ENCODE measurements around the gene MAGEA12. TPM values are rescaled to one million over a fixed set of nuclear protein-coding genes. Genes with fewer than 3 reads are reported as not detected.
"Not testable (repeated sequence)": the region's sequence is repeated elsewhere in the genome, so short reads cannot be mapped to it uniquely, and the experiment has no call there.

The MAGEA12 gene
- total and polyA plus RNA-seq, 4 experiments from 2014 or later: not detected

DNA sequence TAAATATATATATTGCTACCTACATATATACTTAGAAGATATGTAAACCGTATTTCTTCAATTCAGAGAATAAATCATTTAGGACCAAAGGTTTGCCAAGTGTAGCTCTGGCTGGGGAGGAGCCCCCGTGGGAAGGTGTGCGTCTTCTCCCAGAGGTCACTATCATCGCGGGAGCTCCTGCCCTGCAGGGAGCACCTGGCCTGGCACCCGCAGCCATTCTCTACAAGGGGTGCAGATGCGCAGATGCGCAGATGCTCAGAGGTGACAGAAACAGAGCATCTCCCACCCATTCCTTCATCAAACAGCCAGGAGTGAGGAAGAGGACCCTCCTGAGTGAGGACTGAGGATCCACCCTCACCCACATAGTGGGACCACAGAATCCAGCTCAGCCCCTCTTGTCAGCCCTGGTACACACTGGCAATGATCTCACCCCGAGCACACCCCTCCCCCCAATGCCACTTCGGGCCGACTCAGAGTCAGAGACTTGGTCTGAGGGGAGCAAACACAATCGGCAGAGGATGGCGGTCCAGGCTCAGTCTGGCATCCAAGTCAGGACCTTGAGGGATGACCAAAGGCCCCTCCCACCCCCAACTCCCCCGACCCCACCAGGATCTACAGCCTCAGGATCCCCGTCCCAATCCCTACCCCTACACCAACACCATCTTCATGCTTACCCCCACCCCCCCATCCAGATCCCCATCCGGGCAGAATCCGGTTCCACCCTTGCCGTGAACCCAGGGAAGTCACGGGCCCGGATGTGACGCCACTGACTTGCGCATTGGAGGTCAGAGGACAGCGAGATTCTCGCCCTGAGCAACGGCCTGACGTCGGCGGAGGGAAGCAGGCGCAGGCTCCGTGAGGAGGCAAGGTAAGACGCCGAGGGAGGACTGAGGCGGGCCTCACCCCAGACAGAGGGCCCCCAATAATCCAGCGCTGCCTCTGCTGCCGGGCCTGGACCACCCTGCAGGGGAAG lies 19.5 kb upstream of the MAGEA12 start, which contains the start of gene MAGEA2B:
Gene MAGEA2B, plus strand, starts transcription at position 814 of the 973 bp plus-strand sequence. CDS start 2,479 bp downstream, outside the sequence.
- H3K9me3 Mint-ChIP-seq; H3K36me3 ChIP-seq (ENCODE audit: insufficient read depth, low read length); DNase-seq; H3K9me3 ChIP-seq (ENCODE audit: control insufficient read depth in 1 of 2, low read length in 2 of 2); H3K27me3 Mint-ChIP-seq; CTCF ChIA-PET (ENCODE audit: partially characterized antibody); intact Hi-C loops (cut with micrococcal nuclease); POLR2A ChIA-PET (ENCODE audit: partially characterized antibody); H3K4me3 ChIP-seq (ENCODE audit: low read length in 2 of 2); H3K4me1 ChIP-seq (ENCODE audit: insufficient read depth, low read length); H3K27ac ChIP-seq (ENCODE audit: low read depth, low read length); H3K27me3 ChIP-seq (ENCODE audit: insufficient read depth, low read length); H3K27ac Mint-ChIP-seq; H3K36me3 Mint-ChIP-seq; H3K4me1 Mint-ChIP-seq; H3K4me3 Mint-ChIP-seq: not testable (repeated sequence)

DNA sequence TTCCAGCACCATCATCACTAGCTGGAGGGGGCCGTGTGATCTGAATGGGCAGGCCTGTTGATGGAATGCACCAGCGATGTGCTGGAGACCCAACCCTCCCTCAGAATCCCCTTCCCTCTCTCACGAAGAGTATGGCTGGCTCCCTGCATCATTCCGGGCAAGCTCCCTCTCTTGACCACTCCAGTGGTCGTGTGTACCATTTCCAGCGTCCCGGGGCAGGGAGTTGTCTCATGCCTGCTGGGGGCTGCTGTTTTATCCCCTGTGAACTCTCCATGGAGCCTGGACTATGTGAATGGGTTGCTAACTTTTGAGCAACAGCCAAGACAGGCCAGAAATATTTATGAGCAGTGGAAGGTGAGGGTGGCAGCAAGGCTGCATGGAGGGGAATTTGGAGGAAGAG lies 8.1 kb upstream of the MAGEA12 start:
- Histone ChIP-seq H3K4me3 (ENCODE audit: low read length in 2 of 2) (no peak overlapping the region), H3K9me3 (ENCODE audit: control insufficient read depth in 1 of 2, low read length in 2 of 2) (no peaks in the 10 kb centered on the region), H3K36me3 (ENCODE audit: insufficient read depth, low read length) (no peaks in the 10 kb centered on the region), H3K27me3 (ENCODE audit: insufficient read depth, low read length) (no peaks in the 10 kb centered on the region), H3K4me1 (ENCODE audit: insufficient read depth, low read length) (no peaks in the 10 kb centered on the region), H3K27ac (ENCODE audit: low read depth, low read length) (no peak overlapping the region)
- H3K27me3 Mint-ChIP-seq: peaks cover 0 to 1% of the 10 kb centered on the region in 2 donors
- ChIA-PET CTCF (ENCODE audit: partially characterized antibody) (no interaction called here), POLR2A (ENCODE audit: partially characterized antibody) (no interaction called here)
- no peak overlapping the region for H3K4me3 Mint-ChIP-seq
- intact Hi-C loops (cut with micrococcal nuclease): no loop called here
- no peaks in the 10 kb centered on the region for H3K36me3 Mint-ChIP-seq
- no peak for DNase-seq
- H3K9me3 Mint-ChIP-seq: no peaks in the 10 kb centered on the region
- no peaks in the 10 kb centered on the region for H3K4me1 Mint-ChIP-seq
- no peak overlapping the region for H3K27ac Mint-ChIP-seq

DNA sequence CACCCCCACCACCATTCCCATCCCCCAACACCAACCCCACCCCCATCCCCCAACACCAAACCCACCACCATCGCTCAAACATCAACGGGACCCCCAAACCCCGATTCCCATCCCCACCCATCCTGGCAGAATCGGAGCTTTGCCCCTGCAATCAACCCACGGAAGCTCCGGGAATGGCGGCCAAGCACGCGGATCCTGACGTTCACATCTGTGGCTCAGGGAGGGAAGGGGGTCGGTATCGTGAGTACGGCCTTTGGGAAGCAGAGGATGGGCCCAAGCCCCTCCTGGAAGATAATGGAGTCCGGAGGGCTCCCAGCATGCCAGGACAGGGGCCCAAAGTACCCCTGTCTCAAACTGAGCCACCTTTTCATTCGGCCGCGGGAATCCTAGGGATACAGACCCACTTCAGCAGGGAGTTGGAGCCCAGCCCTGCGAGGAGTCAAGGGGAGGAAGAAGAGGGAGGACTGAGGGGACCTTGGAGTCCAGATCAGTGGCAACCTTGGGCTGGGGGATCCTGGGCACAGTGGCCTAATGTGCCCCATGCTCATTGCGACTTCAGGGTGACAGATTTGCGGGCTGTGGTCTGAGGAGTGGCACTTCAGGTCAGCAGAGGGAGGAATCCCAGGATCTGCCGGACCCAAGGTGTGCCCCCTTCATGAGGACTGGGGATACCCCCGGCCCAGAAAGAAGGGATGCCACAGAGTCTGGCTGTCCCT lies 744 bp downstream of the MAGEA12 start:
- H3K4me1 ChIP-seq (ENCODE audit: insufficient read depth, low read length); intact Hi-C loops (cut with micrococcal nuclease); H3K36me3 ChIP-seq (ENCODE audit: insufficient read depth, low read length); H3K27ac ChIP-seq (ENCODE audit: low read depth, low read length); H3K4me3 Mint-ChIP-seq; H3K27me3 ChIP-seq (ENCODE audit: insufficient read depth, low read length); CTCF ChIA-PET (ENCODE audit: partially characterized antibody); H3K27ac Mint-ChIP-seq; DNase-seq; H3K36me3 Mint-ChIP-seq; H3K9me3 Mint-ChIP-seq; POLR2A ChIA-PET (ENCODE audit: partially characterized antibody); H3K4me1 Mint-ChIP-seq; H3K27me3 Mint-ChIP-seq; H3K4me3 ChIP-seq (ENCODE audit: low read length in 2 of 2); H3K9me3 ChIP-seq (ENCODE audit: control insufficient read depth in 1 of 2, low read length in 2 of 2): not testable (repeated sequence)

DNA sequence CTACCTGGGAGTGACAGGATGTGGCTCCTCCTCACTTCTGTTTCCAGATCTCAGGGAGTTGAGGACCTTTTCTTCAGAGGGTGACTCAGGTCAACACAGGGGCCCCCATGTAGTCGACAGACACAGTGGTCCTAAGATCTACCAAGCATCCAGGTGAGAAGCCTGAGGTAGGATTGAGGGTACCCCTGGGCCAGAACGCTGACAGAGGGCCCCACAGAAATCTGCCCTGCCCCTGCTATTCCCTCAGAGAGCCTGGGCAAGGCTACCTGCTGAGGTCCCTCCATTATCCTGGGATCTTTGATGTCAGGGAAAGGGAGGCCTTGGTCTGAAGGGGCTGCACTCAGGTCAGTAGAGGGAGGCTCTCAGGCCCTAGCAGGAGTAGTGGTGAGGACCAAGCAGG lies 1.5 kb downstream of the MAGEA12 start:
- intact Hi-C loops (cut with micrococcal nuclease): no loop called here
- H3K27ac Mint-ChIP-seq: no peak overlapping the region

DNA sequence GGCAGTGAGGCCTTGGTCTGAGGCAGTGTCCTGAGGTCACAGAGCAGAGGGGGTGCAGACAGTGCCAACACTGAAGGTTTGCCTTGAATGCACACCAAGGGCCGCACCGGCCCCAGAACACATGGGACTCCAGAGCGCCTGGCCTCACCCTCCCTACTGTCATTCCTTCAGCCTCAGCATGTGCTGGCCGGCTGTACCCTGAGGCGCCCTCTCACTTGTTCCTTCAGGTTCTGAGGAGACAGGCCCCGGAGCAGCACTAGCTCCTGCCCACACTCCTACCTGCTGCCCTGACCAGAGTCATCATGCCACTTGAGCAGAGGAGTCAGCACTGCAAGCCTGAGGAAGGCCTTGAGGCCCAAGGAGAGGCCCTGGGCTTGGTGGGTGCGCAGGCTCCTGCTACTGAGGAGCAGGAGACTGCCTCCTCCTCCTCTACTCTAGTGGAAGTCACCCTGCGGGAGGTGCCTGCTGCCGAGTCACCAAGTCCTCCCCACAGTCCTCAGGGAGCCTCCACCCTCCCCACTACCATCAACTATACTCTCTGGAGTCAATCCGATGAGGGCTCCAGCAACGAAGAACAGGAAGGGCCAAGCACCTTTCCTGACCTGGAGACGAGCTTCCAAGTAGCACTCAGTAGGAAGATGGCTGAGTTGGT lies 2.4 kb downstream of the MAGEA12 start:
- POLR2A ChIA-PET (ENCODE audit: partially characterized antibody): no interaction called here
- Mint-ChIP-seq H3K27me3 (no peaks in the 10 kb centered on the region), H3K4me3 (no peak overlapping the region)

More for the DNA sequence above, 1.5 kb downstream of the MAGEA12 start:
- Mint-ChIP-seq H3K4me3 (no peak overlapping the region), H3K27me3 (peaks cover 0 to 1% of the 10 kb centered on the region in 2 donors), H3K36me3 (no peaks in the 10 kb centered on the region), H3K4me1 (no peaks in the 10 kb centered on the region), H3K9me3 (peaks cover 0 to 2% (median 0%) of the 10 kb centered on the region in 8 donors)
- Histone ChIP-seq H3K9me3 (ENCODE audit: control insufficient read depth in 1 of 2, low read length in 2 of 2) (no peaks in the 10 kb centered on the region), H3K27me3 (ENCODE audit: insufficient read depth, low read length) (no peaks in the 10 kb centered on the region), H3K4me1 (ENCODE audit: insufficient read depth, low read length) (no peaks in the 10 kb centered on the region), H3K36me3 (ENCODE audit: insufficient read depth, low read length) (no peaks in the 10 kb centered on the region), H3K4me3 (ENCODE audit: low read length in 2 of 2) (no peak overlapping the region), H3K27ac (ENCODE audit: low read depth, low read length) (no peak overlapping the region)
- no peak for DNase-seq
- ChIA-PET POLR2A (ENCODE audit: partially characterized antibody) (no interaction called here), CTCF (ENCODE audit: partially characterized antibody) (no interaction called here)

DNA sequence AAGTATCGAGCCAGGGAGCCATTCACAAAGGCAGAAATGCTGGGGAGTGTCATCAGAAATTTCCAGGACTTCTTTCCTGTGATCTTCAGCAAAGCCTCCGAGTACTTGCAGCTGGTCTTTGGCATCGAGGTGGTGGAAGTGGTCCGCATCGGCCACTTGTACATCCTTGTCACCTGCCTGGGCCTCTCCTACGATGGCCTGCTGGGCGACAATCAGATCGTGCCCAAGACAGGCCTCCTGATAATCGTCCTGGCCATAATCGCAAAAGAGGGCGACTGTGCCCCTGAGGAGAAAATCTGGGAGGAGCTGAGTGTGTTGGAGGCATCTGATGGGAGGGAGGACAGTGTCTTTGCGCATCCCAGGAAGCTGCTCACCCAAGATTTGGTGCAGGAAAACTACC lies 3.0 kb downstream of the MAGEA12 start:
- H3K4me1 ChIP-seq (ENCODE audit: insufficient read depth, low read length); CTCF ChIA-PET (ENCODE audit: partially characterized antibody); H3K4me3 ChIP-seq (ENCODE audit: low read length in 2 of 2); H3K9me3 Mint-ChIP-seq; H3K4me3 Mint-ChIP-seq; H3K4me1 Mint-ChIP-seq; H3K9me3 ChIP-seq (ENCODE audit: control insufficient read depth in 1 of 2, low read length in 2 of 2); DNase-seq; H3K27ac Mint-ChIP-seq; H3K36me3 ChIP-seq (ENCODE audit: insufficient read depth, low read length); H3K36me3 Mint-ChIP-seq; H3K27me3 ChIP-seq (ENCODE audit: insufficient read depth, low read length); intact Hi-C loops (cut with micrococcal nuclease); H3K27me3 Mint-ChIP-seq; POLR2A ChIA-PET (ENCODE audit: partially characterized antibody); H3K27ac ChIP-seq (ENCODE audit: low read depth, low read length): not testable (repeated sequence)

More for the DNA sequence above, 2.4 kb downstream of the MAGEA12 start:
- H3K4me1 Mint-ChIP-seq: no peaks in the 10 kb centered on the region
- peaks cover 0 to 2% (median 0%) of the 10 kb centered on the region in 8 donors for H3K9me3 Mint-ChIP-seq
- CTCF ChIA-PET (ENCODE audit: partially characterized antibody): no interaction called here
- no peak for DNase-seq
- H3K27ac Mint-ChIP-seq: no peak overlapping the region
- no peaks in the 10 kb centered on the region for H3K36me3 Mint-ChIP-seq
- H3K9me3 ChIP-seq (ENCODE audit: control insufficient read depth in 1 of 2, low read length in 2 of 2): no peaks in the 10 kb centered on the region
- no peaks in the 10 kb centered on the region for H3K36me3 ChIP-seq (ENCODE audit: insufficient read depth, low read length)
- H3K27ac ChIP-seq (ENCODE audit: low read depth, low read length): no peak overlapping the region
- intact Hi-C loops (cut with micrococcal nuclease): no loop called here
- no peaks in the 10 kb centered on the region for H3K4me1 ChIP-seq (ENCODE audit: insufficient read depth, low read length)
- no peaks in the 10 kb centered on the region for H3K27me3 ChIP-seq (ENCODE audit: insufficient read depth, low read length)
- no peak overlapping the region for H3K4me3 ChIP-seq (ENCODE audit: low read length in 2 of 2)

DNA sequence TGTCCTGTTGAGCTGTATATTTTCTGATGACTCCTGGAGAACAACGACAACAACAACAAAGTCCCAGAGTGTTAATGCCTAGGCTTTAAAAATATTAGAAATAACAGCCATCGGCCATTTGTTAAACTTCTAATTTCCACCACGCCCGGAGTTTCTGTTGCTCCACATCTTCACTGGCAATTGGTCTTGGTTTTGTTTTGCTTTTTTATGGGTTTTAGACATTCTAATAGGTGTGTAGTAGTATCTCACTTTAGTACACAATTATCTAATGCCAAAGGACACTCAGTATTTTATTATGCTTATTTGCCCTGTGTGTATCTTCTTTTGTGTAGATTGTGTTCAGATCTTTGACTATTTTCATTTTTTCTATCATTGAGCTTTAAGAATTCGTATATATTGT lies 5.0 kb downstream of the MAGEA12 start:
- Mint-ChIP-seq H3K27ac (no peak overlapping the region), H3K4me1 (no peaks in the 10 kb centered on the region), H3K4me3 (no peak overlapping the region), H3K36me3 (no peaks in the 10 kb centered on the region), H3K27me3 (no peaks in the 10 kb centered on the region), H3K9me3 (peaks cover 0 to 2% (median 0%) of the 10 kb centered on the region in 8 donors)
- Histone ChIP-seq H3K27me3 (ENCODE audit: insufficient read depth, low read length) (no peaks in the 10 kb centered on the region), H3K9me3 (ENCODE audit: control insufficient read depth in 1 of 2, low read length in 2 of 2) (no peaks in the 10 kb centered on the region), H3K4me1 (ENCODE audit: insufficient read depth, low read length) (no peaks in the 10 kb centered on the region), H3K27ac (ENCODE audit: low read depth, low read length) (no peak overlapping the region), H3K36me3 (ENCODE audit: insufficient read depth, low read length) (no peaks in the 10 kb centered on the region), H3K4me3 (ENCODE audit: low read length in 2 of 2) (no peak overlapping the region)
- intact Hi-C loops (cut with micrococcal nuclease): no loop called here
- ChIA-PET CTCF (ENCODE audit: partially characterized antibody) (no interaction called here), POLR2A (ENCODE audit: partially characterized antibody) (no interaction called here)
- no peak for DNase-seq
